Measurements from ENCODE around the gene CFAP58. TPM values are rescaled to one million over a fixed set of nuclear protein-coding genes. Genes with fewer than 3 reads are reported as not detected.
A peak's percentile ranks its signal among the peaks of the same experiment; 100 is the strongest.

The CFAP58 gene
- total RNA-seq, 2 experiments from 2014 or later: 0.60 to 0.64 TPM

DNA sequence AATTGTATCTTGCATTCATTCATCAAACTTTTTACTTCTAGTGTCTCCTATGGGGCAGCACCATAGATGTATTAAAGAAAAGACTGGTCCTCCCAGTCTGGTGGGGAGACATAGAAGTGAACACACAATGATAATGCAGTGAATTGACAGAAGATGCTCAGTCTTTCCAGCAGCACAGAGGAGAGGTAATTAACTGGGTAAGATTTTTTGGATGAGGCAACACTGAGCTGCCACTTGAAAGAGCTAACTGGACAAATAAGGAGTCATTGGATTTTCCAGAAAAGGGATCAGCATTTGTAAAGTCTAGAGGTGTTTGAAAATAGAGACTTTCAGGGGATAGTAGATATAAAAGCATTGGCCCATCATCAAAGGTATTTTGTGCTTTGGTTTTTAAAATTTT lies 8.1 kb upstream of the CFAP58 start:
- H3K4me1 Mint-ChIP-seq: peaks cover 12% of the 10 kb centered on the region
- no peak overlapping the region for H3K27ac Mint-ChIP-seq

GRCh38 chr10:104345941-104346340 lies 7.7 kb upstream of the CFAP58 start:
- no peak overlapping the region for H3K27ac Mint-ChIP-seq
- peaks cover 12% of the 10 kb centered on the region for H3K4me1 Mint-ChIP-seq
- H3K9me3 Mint-ChIP-seq (ENCODE audit: low read depth): peaks cover 4% of the 10 kb centered on the region
- POLR2A ChIA-PET: no interaction called here
- no peaks in the 10 kb centered on the region for H3K36me3 Mint-ChIP-seq (ENCODE audit: low read depth)
- DNase-seq (no peak), ATAC-seq (peak; percentile 35)
- intact Hi-C loops (cut with DNase I, micrococcal nuclease): no loop called here
- CTCF ChIA-PET: interaction anchor here (0.9 to 7.4 kb wide), 7 partner anchors 9 to 54 kb away, joined by 3 to 109 read pairs (median 4); no protein-coding TSS in a partner anchor
- no peak overlapping the region for H3K4me3 Mint-ChIP-seq
- H3K27me3 Mint-ChIP-seq: no peaks in the 10 kb centered on the region

More for the DNA sequence above, 8.1 kb upstream of the CFAP58 start:
- no peak for DNase-seq
- Mint-ChIP-seq H3K27me3 (no peaks in the 10 kb centered on the region), H3K36me3 (ENCODE audit: low read depth) (no peaks in the 10 kb centered on the region), H3K4me3 (no peak overlapping the region), H3K9me3 (ENCODE audit: low read depth) (peaks cover 4% of the 10 kb centered on the region)
- ChIA-PET CTCF (interaction anchor here (0.9 to 7.4 kb wide), 7 partner anchors 8 to 54 kb away, joined by 3 to 109 read pairs (median 4); partner anchors contain the start of gene CFAP58), POLR2A (no interaction called here)
- intact Hi-C loops (cut with DNase I, micrococcal nuclease): no loop called here
- ATAC-seq: no peak

- H3K4me3 Mint-ChIP-seq: no peak overlapping the region
- H3K27ac Mint-ChIP-seq: peak overlapping the region; percentile 11
- no peaks in the 10 kb centered on the region for H3K36me3 Mint-ChIP-seq (ENCODE audit: low read depth)
- no peaks in the 10 kb centered on the region for H3K27me3 Mint-ChIP-seq
- DNase-seq: no peak
- peaks cover 12% of the 10 kb centered on the region for H3K4me1 Mint-ChIP-seq
- ChIA-PET POLR2A (no interaction called here), CTCF (interaction anchor here (1.1 to 7.4 kb wide), 7 partner anchors 17 to 76 kb away, joined by 3 to 109 read pairs (median 6); no protein-coding TSS in a partner anchor)
- no peak for ATAC-seq
- H3K9me3 Mint-ChIP-seq (ENCODE audit: low read depth): peaks cover 4% of the 10 kb centered on the region
- intact Hi-C loops (cut with DNase I, micrococcal nuclease): no loop called here
These were observed 6.2 kb upstream of the CFAP58 start for GRCh38 chr10:104347295-104348045.

GRCh38 chr10:104348601-104349000 lies 5.0 kb upstream of the CFAP58 start:
- peaks cover 12% of the 10 kb centered on the region for H3K4me1 Mint-ChIP-seq
- intact Hi-C loops (cut with DNase I, micrococcal nuclease): no loop called here
- peaks cover 4% of the 10 kb centered on the region for H3K9me3 Mint-ChIP-seq (ENCODE audit: low read depth)
- ChIA-PET CTCF (interaction anchor here (1.5 to 7.4 kb wide), 5 partner anchors 24 to 74 kb away, joined by 4 to 109 read pairs (median 14); no protein-coding TSS in a partner anchor), POLR2A (no interaction called here)
- no peak overlapping the region for H3K27ac Mint-ChIP-seq
- ATAC-seq: no peak
- DNase-seq: no peak
- no peak overlapping the region for H3K4me3 Mint-ChIP-seq
- H3K36me3 Mint-ChIP-seq (ENCODE audit: low read depth): no peaks in the 10 kb centered on the region
- no peaks in the 10 kb centered on the region for H3K27me3 Mint-ChIP-seq

DNA sequence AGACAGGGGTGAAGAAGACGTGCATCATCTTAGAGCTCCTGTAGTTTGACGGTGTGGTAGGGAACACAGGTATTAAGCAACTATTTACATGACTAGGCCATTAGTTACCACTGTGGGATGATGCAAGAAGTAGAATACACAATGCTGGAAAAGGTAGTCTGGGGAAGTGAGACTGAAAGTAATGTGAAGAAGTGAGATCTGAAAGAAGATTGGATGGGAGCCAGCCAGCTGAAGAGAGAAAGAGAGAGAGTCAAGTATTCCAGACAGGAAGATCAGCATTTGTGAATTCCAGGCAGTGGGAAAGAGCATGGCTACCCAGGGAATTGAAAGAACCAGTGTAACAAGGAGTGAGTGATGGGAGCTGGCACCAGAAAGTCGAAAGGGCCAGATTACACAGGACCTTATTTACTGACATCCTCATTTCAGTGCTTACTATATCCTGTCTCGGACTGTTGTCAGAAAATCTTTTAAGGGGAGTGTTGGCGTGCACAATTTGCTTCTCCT lies 4.0 kb upstream of the CFAP58 start:
- H3K27ac Mint-ChIP-seq: no peak overlapping the region
- no peaks in the 10 kb centered on the region for H3K27me3 Mint-ChIP-seq
- DNase-seq (peak; percentile 12), ATAC-seq (no peak)
- no peaks in the 10 kb centered on the region for H3K36me3 Mint-ChIP-seq (ENCODE audit: low read depth)
- H3K4me1 Mint-ChIP-seq: peaks cover 12% of the 10 kb centered on the region
- no peak overlapping the region for H3K4me3 Mint-ChIP-seq
- H3K9me3 Mint-ChIP-seq (ENCODE audit: low read depth): peaks cover 4% of the 10 kb centered on the region
- ChIA-PET CTCF (interaction anchor here (0.7 to 7.4 kb wide), 11 partner anchors 8 to 89 kb away, joined by 3 to 109 read pairs (median 7); partner anchors contain the start of gene ITPRIP), POLR2A (interaction anchor here (0.6 kb wide), 1 partner anchor 40 kb away, joined by 5 read pairs; no protein-coding TSS in a partner anchor)
- intact Hi-C loops (cut with DNase I, micrococcal nuclease): loop anchor here (1.0 to 5.0 kb wide), 6 partner anchors 11 to 432 kb away; partner anchors contain the start of genes ITPRIP (in 1 of the 2), SFR1 (in 1 of the 2) and STN1 (in 1 of the 2)

GRCh38 chr10:104350127-104350635 lies 3.5 kb upstream of the CFAP58 start:
- Mint-ChIP-seq H3K4me3 (no peak overlapping the region), H3K36me3 (ENCODE audit: low read depth) (no peaks in the 10 kb centered on the region), H3K27me3 (no peaks in the 10 kb centered on the region), H3K27ac (no peak overlapping the region), H3K9me3 (ENCODE audit: low read depth) (peaks cover 4% of the 10 kb centered on the region), H3K4me1 (peaks cover 12% of the 10 kb centered on the region)
- intact Hi-C loops (cut with DNase I, micrococcal nuclease): loop anchor here (1.0 to 5.0 kb wide), 6 partner anchors 12 to 433 kb away; partner anchors contain the start of genes ITPRIP (in 1 of the 2), SFR1 (in 1 of the 2) and STN1 (in 1 of the 2)
- POLR2A ChIA-PET: interaction anchor here (0.6 to 1.5 kb wide), 2 partner anchors 41 to 81 kb away, joined by 3 to 5 read pairs; partner anchors contain the start of gene GSTO2
- DNase-seq (peak; percentile 46), ATAC-seq (peak; percentile 62)
- CTCF ChIA-PET: interaction anchor here (0.8 to 7.4 kb wide), 20 partner anchors 9 to 76 kb away, joined by 3 to 109 read pairs (median 7); partner anchors contain the start of gene ITPRIP

DNA sequence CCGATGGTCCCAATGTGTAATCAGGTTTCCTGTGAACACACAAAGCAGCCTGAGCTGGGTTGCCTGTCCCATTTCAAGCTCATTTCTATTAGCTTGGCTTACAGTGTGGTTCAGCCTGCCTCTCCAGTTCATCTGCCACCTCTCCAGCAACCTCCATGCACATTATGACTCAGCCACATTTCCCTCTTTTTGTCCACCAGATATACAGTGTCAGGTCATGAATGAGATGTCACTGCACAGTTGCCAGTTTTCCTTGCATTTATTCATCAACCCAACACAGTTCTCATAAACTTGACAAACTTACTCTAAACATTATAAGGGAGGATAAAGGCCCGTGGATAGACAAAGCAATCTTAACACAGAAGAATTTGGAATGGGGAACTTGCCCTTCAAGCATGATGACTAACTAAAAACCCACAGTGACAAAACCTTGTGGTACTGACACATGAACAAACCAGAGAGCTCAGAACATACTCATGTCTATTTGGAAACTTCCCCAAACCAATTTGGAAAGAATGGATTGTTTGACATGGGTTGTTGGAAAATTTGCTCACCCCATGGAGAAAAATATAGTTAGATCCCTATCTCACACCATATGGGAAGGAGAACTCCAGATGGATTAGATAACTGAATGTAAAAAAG lies 2.5 kb upstream of the CFAP58 start:
- H3K9me3 Mint-ChIP-seq (ENCODE audit: low read depth): no peaks in the 10 kb centered on the region
- POLR2A ChIA-PET: interaction anchor here (0.6 to 2.0 kb wide), 9 partner anchors 13 to 230 kb away, joined by 3 to 9 read pairs (median 4); partner anchors contain the start of genes GSTO2, ITPRIP and SFR1
- ATAC-seq: peak; percentile 55

GRCh38 chr10:104351919-104352318 lies 1.7 kb upstream of the CFAP58 start:
- no peaks in the 10 kb centered on the region for H3K27me3 Mint-ChIP-seq
- H3K9me3 Mint-ChIP-seq (ENCODE audit: low read depth): no peaks in the 10 kb centered on the region
- no peak overlapping the region for H3K27ac Mint-ChIP-seq
- ATAC-seq: peak; percentile 4
- POLR2A ChIA-PET: interaction anchor here (0.6 to 2.0 kb wide), 6 partner anchors 14 to 230 kb away, joined by 3 to 9 read pairs (median 4); partner anchors contain the start of genes ITPRIP and SFR1
- DNase-seq: no peak
- intact Hi-C loops (cut with DNase I, micrococcal nuclease): loop anchor here (1.0 to 5.0 kb wide), 7 partner anchors 23 to 435 kb away; partner anchors contain the start of genes SFR1 (in 2 of the 2) and STN1 (in 2 of the 2)
- H3K36me3 Mint-ChIP-seq (ENCODE audit: low read depth): no peaks in the 10 kb centered on the region
- peaks cover under 1% of the 10 kb centered on the region for H3K4me1 Mint-ChIP-seq
- peak overlapping the region; percentile 11 for H3K4me3 Mint-ChIP-seq
- CTCF ChIA-PET: interaction anchor here (1.0 to 7.4 kb wide), 21 partner anchors 9 to 464 kb away, joined by 3 to 109 read pairs (median 8); partner anchors contain the start of genes GSTO2 and ITPRIP

More for the DNA sequence above, 2.5 kb upstream of the CFAP58 start:
- Mint-ChIP-seq H3K27me3 (no peaks in the 10 kb centered on the region), H3K36me3 (ENCODE audit: low read depth) (no peaks in the 10 kb centered on the region), H3K4me1 (peaks cover 4% of the 10 kb centered on the region), H3K4me3 (peak overlapping the region; percentile 18), H3K27ac (peak overlapping the region; percentile 76)
- intact Hi-C loops (cut with DNase I, micrococcal nuclease): loop anchor here (1.0 to 5.0 kb wide), 6 partner anchors 22 to 434 kb away; partner anchors contain the start of genes STN1 (in 2 of the 2) and SFR1 (in 1 of the 2)
- DNase-seq: no peak
- CTCF ChIA-PET: interaction anchor here (0.6 to 7.4 kb wide), 28 partner anchors 8 to 463 kb away, joined by 3 to 109 read pairs (median 6); partner anchors contain the start of genes GSTO2 and ITPRIP

DNA sequence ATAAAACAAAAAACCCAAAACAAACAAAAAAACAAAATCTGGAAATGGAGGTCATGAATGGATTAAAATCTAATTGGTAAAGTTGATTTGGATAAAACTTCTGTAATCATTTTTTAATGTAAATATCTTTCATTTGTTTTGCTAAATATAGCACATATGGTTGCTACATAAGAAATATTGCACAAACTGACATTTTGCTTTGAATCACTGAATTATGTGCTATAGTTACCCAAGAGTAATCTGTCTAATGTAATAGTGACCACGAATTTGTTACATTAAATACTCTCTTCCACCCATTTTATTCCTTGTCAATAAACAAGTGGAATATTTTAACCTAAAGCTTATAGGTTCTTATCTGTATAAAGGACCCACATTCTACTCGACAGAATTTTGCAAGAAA lies 6.2 kb downstream of the CFAP58 start:
- Mint-ChIP-seq H3K27ac (no peak overlapping the region), H3K4me3 (no peak overlapping the region), H3K36me3 (ENCODE audit: low read depth) (no peaks in the 10 kb centered on the region), H3K4me1 (peaks cover 4% of the 10 kb centered on the region), H3K27me3 (peaks cover 8% of the 10 kb centered on the region), H3K9me3 (ENCODE audit: low read depth) (no peaks in the 10 kb centered on the region)
- ATAC-seq (no peak), DNase-seq (no peak)
- ChIA-PET CTCF (interaction anchor here (0.6 kb wide), 1 partner anchor 86 kb away, joined by 4 read pairs; no protein-coding TSS in a partner anchor), POLR2A (no interaction called here)
- intact Hi-C loops (cut with DNase I, micrococcal nuclease): no loop called here

DNA sequence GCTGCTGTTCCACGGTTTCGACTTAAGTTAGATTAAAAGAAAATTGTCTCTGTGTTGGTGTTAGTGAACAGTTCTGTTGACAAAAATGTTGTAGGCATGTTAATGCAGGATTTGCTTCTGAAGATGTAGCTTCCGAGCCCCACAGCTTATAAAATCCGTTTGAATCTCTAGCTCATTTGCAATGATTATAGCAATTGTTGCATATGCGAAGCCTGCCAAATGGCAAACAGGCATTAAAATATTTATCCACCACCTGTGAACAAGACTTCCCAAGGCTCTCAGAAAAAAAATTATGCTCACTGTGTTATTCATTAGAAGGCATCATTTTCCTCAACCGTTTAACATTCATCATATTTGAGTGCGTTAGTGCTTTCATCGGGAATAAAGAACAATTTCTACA lies 14.3 kb downstream of the CFAP58 start:
- intact Hi-C loops (cut with DNase I, micrococcal nuclease): no loop called here
- H3K4me3 Mint-ChIP-seq: no peak overlapping the region
- peaks cover 2% of the 10 kb centered on the region for H3K9me3 Mint-ChIP-seq (ENCODE audit: low read depth)
- H3K27me3 Mint-ChIP-seq: peaks cover 13% of the 10 kb centered on the region
- H3K36me3 Mint-ChIP-seq (ENCODE audit: low read depth): no peaks in the 10 kb centered on the region
- no peak for ATAC-seq
- ChIA-PET CTCF (interaction anchor here (0.7 to 1.6 kb wide), 5 partner anchors 17 to 95 kb away, joined by 3 to 7 read pairs (median 4); no protein-coding TSS in a partner anchor), POLR2A (interaction anchor here (0.6 kb wide), 1 partner anchor 89 kb away, joined by 3 read pairs; no protein-coding TSS in a partner anchor)
- H3K27ac Mint-ChIP-seq: no peak overlapping the region
- no peaks in the 10 kb centered on the region for H3K4me1 Mint-ChIP-seq
- no peak for DNase-seq

Data from activated CD4-positive, alpha-beta T cell treated with anti-CD3 and anti-CD28 coated beads for 36 hours (primary cell).